Motor neuron (in vitro differentiated cells): ENCODE data around the gene CREB3L2. TPM values are rescaled to one million over a fixed set of nuclear protein-coding genes. Genes with fewer than 3 reads are reported as not detected.
A peak's percentile ranks its signal among the peaks of the same experiment; 100 is the strongest.

Experiments used
- ATAC-seq, 8 experiments: fragments of 200-7000 bp; cut with Tn5 transposase; replicated peaks in 6 of 8; 2 replicates each; pipeline ENCODE4 v1.8.0; 2021; ENCODE audit warnings: mild to moderate bottlenecking in 8 of 8, moderate library complexity in 8 of 8
- H3K27ac ChIP-seq, 2 donors: fragments of 250-450 bp; sonication (Bioruptor Pico); 2 replicates each; pipeline ENCODE4 v1.9.0; 2021; ENCODE audit warnings: antibody characterized with exemption in 2 of 2, mild to moderate bottlenecking in 2 of 2, moderate library complexity in 1 of 2
- H3K4me1 ChIP-seq, 2 donors: fragments of 250-450 bp; sonication (Bioruptor Pico); replicated peaks in 1 of 2; 2 replicates each; pipeline ENCODE4 v1.6.1; 2021; ENCODE audit warnings: antibody characterized with exemption in 2 of 2, mild to moderate bottlenecking in 2 of 2, moderate library complexity in 1 of 2
- H3K4me3 ChIP-seq, 5 donors: fragments of 250-450 bp; sonication (Bioruptor Pico); 2 replicates each; pipeline ENCODE4 v1.9.0; 2021; ENCODE audit warnings: antibody characterized with exemption in 5 of 5, mild to moderate bottlenecking in 5 of 5, moderate library complexity in 4 of 5
- WGBS, 10 experiments: fragments of 450-650 bp; shearing (Covaris generic); methylation state at CpG; one replicate each; pipeline ENCODE4 v1.0.0; 2022; 5-methylcytosine and 5-hydroxymethylcytosine counted together
- in situ Hi-C, 9 experiments: fragments of 400-800 bp; cut with MboI; loops; one replicate each; pipeline ENCODE4 v1.15.0; 2021; ENCODE audit warnings: low sequenced_read_pairs in 9 of 9, low pct_unique_long_range_greater_than_20kb in 2 of 9; ENCODE audit not compliant: unreplicated experiment in 9 of 9
- total RNA-seq, 8 experiments: library from RNA; unstranded; fragments of 300-600 nt; gene quantifications; 2 replicates each; pipeline versions ENCODE4 v1.2.3 to v1.2.4, GENCODE V29; 2022

Gene CREB3L2
- total RNA-seq, 8 experiments from 2014 or later, result 2.4 to 33.0 (median 6.4) TPM

- Histone ChIP-seq H3K4me1 (peaks cover 15 to 16% of the 10 kb centered on the region in 2 donors), H3K27ac (no peak overlapping the region), H3K4me3 (no peak overlapping the region)
- in situ Hi-C loops, result no loop called here
- no peak for ATAC-seq
- 87 to 100% (median 95%) methylated on average over 2 to 7 of the region's 7 CpGs for WGBS, 10 experiments
Observed at GRCh38 chr7:137950967-137951366, 50.9 kb downstream of the CREB3L2 start.

DNA sequence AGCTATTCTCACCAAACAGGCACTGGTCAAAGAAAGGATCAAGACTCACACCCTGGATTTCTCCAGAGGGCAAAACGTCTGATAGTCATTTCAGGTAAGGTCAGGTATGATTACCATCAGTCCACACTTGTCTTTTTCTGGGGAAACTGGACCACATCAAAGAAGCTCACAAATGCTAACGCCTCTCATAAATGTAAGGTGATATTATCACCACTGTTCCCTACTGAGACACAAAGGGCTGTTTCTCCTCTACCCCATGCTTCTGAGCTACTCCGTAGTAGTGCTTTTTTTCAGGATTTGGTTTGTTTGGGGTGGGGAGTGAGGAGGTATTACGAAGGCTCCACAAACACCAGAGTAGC, 51.6 kb downstream of the CREB3L2 start:
- in situ Hi-C loops, result no loop called here
- Histone ChIP-seq H3K27ac (no peak overlapping the region), H3K4me1 (peaks cover 15 to 16% of the 10 kb centered on the region in 2 donors), H3K4me3 (no peak overlapping the region)
- 89 to 100% (median 100%) methylated on average over 1 to 4 of the region's 4 CpGs; no CpG with 5 or more reads in 1 of the 10 experiments for WGBS, 10 experiments
- ATAC-seq, result no peak

DNA sequence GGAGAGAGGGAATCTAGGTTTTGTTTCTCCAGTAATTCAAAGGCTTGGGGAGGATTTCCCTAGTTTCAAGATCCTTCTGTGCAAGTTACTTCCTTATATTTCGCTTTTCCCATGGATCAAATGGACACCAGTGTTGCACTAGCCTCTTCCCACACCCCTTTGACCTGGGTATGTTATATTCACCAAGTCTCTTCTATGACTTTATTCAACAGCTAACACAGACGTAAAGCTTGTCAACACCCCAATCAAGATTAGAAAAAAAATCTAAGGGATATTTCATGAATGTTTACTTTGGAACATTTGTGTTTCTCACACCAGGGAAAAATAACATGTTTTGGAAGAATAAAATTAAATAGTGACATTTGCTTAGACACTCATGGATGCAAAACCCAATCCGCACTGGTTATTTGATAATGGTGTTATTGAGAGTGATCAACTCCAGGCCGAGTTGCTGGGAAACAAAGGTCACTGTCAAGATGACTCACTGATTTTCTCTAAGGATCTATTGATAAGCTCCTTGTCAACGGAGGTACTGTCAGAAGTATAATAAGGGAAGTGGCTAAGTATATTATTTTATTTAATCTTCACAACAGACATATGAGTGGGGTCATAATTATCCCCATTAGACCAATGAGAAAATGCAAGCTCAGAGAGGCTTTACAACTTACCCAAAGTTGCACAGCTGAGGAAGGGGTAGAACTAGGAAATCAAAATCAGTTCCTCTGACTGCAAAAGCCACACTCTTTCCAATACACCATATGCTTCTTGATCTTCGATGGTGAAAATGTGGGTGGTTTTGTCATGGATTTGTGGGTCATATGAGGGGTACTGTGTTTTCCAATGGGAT, 52.2 kb downstream of the CREB3L2 start:
- 86 to 100% (median 97%) methylated on average over 1 to 6 of the region's 6 CpGs; no CpG with 5 or more reads in 2 of the 10 experiments for WGBS, 10 experiments
- no peak overlapping the region for H3K4me3 ChIP-seq
- peaks cover 15 to 16% of the 10 kb centered on the region in 2 donors for H3K4me1 ChIP-seq
- no peak for ATAC-seq
- in situ Hi-C loops, result no loop called here
- H3K27ac ChIP-seq, result no peak overlapping the region

- ATAC-seq, result no peak
- H3K27ac ChIP-seq, result no peak overlapping the region
- H3K4me1 ChIP-seq, result peaks cover 12 to 14% of the 10 kb centered on the region in 2 donors
- 83 to 100% (median 93%) methylated on average over 2 to 6 of the region's 6 CpGs; no CpG with 5 or more reads in 3 of the 10 experiments for WGBS, 10 experiments
- H3K4me3 ChIP-seq, result no peak overlapping the region
- in situ Hi-C loops, result no loop called here
Observed at GRCh38 chr7:137948845-137949330, 53.0 kb downstream of the CREB3L2 start.

DNA sequence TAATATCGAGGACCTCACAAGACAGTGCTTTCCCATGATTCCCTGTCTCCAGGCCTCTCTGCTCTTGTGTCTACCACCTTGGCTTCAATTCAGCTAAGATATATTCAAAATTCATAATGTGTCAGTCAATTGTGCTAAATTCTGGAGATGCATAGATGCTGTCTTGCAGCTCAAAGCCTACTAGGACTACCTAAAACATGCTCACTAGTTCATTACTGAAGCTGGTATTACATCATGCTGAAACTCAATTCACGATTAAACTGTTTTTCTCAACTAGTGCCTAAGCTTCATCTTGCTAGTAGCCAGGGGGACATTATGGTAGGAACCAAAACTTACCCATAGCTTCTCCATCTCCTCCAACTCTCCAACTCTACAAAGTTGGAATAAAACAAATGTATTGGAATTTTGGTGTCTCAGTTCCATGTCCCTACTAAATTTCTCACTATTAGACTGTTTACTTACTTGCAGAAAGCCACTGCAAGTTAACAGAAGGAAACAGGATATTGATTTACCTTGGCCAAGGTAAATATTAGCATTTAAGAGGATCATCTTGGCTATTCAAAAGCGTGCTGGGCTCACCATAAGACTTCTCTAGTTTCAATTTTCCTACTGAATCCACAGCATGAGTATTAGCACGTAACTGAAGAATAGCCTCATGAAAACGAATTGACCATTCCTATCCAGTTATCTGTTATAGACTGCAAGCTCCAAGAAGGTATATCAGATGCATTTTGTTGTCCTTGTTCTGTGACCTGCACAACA, 53.6 kb downstream of the CREB3L2 start:
- Histone ChIP-seq H3K27ac (no peak overlapping the region), H3K4me1 (peaks cover 5 to 8% of the 10 kb centered on the region in 2 donors), H3K4me3 (no peak overlapping the region)
- in situ Hi-C loops, result no loop called here
- no peak for ATAC-seq
- 80 to 100% (median 92%) methylated on average over 1 to 5 of the region's 5 CpGs for whole genome bisulfite sequencing, 10 experiments

DNA sequence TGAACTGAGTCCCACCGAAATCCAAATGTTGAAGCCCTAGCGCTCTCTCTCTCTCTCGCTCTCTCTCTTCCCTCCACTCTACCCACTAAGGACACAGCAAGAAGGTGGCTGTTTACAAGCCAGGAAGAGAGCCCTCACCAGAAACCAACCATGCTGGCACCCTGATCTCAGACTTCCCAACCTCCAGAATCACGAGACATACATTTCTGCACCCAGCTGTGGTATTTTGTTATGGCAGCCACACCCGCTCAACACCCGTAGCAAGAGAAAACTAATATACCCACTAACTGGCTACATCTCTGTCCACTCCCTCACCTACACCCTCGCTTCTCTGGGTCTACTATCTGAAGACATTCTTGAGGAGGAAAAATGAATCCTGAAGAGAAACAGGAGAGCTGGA, 54.8 kb downstream of the CREB3L2 start:
- Histone ChIP-seq H3K27ac (no peak overlapping the region), H3K4me3 (no peak overlapping the region), H3K4me1 (peaks cover 0 to 2% of the 10 kb centered on the region in 2 donors)
- no peak for ATAC-seq
- 70 to 100% (median 95%) methylated on average over 1 to 2 of the region's 7 CpGs; no CpG with 5 or more reads in 4 of the 10 experiments for WGBS, 10 experiments
- in situ Hi-C loops, result no loop called here

- in situ Hi-C loops, result no loop called here
- ATAC-seq, result peak in 5 of 8 experiments; percentile 32 to 86 (median 64)
- WGBS, 10 experiments, result 79 to 100% (median 83%) methylated on average over 1 to 3 of the region's 3 CpGs; no CpG with 5 or more reads in 3 of the 10 experiments
- Histone ChIP-seq H3K4me1 (peaks cover 0 to 2% of the 10 kb centered on the region in 2 donors), H3K4me3 (no peak overlapping the region), H3K27ac (no peak overlapping the region)
Observed at GRCh38 chr7:137946011-137946410, 55.9 kb downstream of the CREB3L2 start.

DNA sequence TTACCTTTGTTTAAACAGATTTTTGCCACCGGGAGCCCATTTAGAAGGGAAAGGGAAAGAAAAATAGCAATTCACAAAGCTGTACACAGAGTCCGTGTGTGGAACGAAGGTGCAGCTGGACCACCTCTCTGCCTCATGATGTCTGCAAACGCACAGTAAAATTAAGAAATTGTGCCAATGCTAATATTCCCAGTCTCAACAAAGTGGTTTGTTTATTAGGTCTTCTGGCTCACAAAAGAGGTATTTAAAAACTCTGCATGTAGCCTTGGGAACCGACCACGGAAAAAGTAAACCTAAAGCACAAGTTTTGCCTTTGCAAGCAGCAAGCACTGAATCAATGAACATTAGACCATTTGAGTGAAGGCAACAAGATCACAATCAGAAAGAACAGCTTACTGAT, 57.7 kb downstream of the CREB3L2 start:
- peak in 1 of 8 experiments; percentile 68 for ATAC-seq
- Histone ChIP-seq H3K4me1 (peaks cover 0 to 2% of the 10 kb centered on the region in 2 donors), H3K4me3 (no peak overlapping the region), H3K27ac (no peak overlapping the region)
- WGBS, 10 experiments, result 27 to 93% (median 82%) methylated on average over 1 to 6 of the region's 6 CpGs
- in situ Hi-C loops, result no loop called here

- H3K4me3 ChIP-seq, result no peak overlapping the region
- H3K27ac ChIP-seq, result no peak overlapping the region
- peak in 1 of 8 experiments; percentile 28 for ATAC-seq
- WGBS, 10 experiments, result 80 to 100% (median 86%) methylated on average over 1 to 2 of the region's 2 CpGs; no CpG with 5 or more reads in 5 of the 10 experiments
- in situ Hi-C loops, result no loop called here
- peaks cover 0 to 2% of the 10 kb centered on the region in 2 donors for H3K4me1 ChIP-seq
Observed at GRCh38 chr7:137943132-137943551, 58.7 kb downstream of the CREB3L2 start.

- Histone ChIP-seq H3K4me3 (no peak overlapping the region), H3K4me1 (peaks cover 0 to 2% of the 10 kb centered on the region in 2 donors), H3K27ac (no peak overlapping the region)
- in situ Hi-C loops, result no loop called here
- no peak for ATAC-seq
- WGBS, 10 experiments, result 0 to 100% (median 80%) methylated on average over 1 to 4 of the region's 4 CpGs
Observed at GRCh38 chr7:137942484-137943115, 59.3 kb downstream of the CREB3L2 start.

- H3K4me1 ChIP-seq, result peaks cover 0 to 5% of the 10 kb centered on the region in 2 donors
- in situ Hi-C loops, result no loop called here
- H3K4me3 ChIP-seq, result no peak overlapping the region
- 90 to 98% (median 95%) methylated on average over 2 to 7 of the region's 11 CpGs; no CpG with 5 or more reads in 2 of the 10 experiments for WGBS, 10 experiments
- ATAC-seq, result no peak
- H3K27ac ChIP-seq, result no peak overlapping the region
Observed at GRCh38 chr7:137940656-137941518, 61.0 kb downstream of the CREB3L2 start.

GRCh38 chr7:137940218-137940617, 61.7 kb downstream of the CREB3L2 start:
- ATAC-seq, result no peak
- Histone ChIP-seq H3K4me3 (no peak overlapping the region), H3K4me1 (peaks cover 0 to 5% of the 10 kb centered on the region in 2 donors), H3K27ac (no peak overlapping the region)
- in situ Hi-C loops, result no loop called here
- 75 to 100% (median 91%) methylated on average over 1 of the region's 1 CpG; no CpG with 5 or more reads in 3 of the 10 experiments for WGBS, 10 experiments
